Caco-2 (cell line): ENCODE measurements around the gene BCCIP. TPM values are rescaled to one million over a fixed set of nuclear protein-coding genes. Genes with fewer than 3 reads are reported as not detected.

Source experiments
- BruUV-seq: library from RNA; stranded (reverse); fragments of 400-500 nt; replicated peaks from 2 replicates; lab custom pipeline; 2021; lab: Mats Ljungman, UMichigan
- CTCF ChIA-PET: fragments of 300-600 bp; sonication (Branson Sonifier 250); formaldehyde crosslinking; loops from one replicate; lab custom pipeline; 2022; ENCODE audit warnings: antibody characterized with exemption; lab: Charles Lee
- POLR2A ChIA-PET: fragments of 300-600 bp; sonication (Branson Sonifier 250); formaldehyde crosslinking; loops from one replicate; lab custom pipeline; 2022; ENCODE audit warnings: antibody characterized with exemption; lab: Charles Lee
- DNase-seq, 2 experiments: peaks; one replicate each; pipeline versions ENCODE4 v3.0.0 to v3.0.0-alpha.2; 2020 to 2022
- H3K27me3 ChIP-seq: replicated peaks from 2 replicates; pipeline ENCODE4 v1.6.0; 2011; ENCODE audit warnings: low read length; ENCODE audit not compliant: control insufficient read depth, insufficient read depth
- H3K36me3 ChIP-seq: 2 replicates; pipeline ENCODE4 v1.5.1; 2011; ENCODE audit warnings: low read length; ENCODE audit not compliant: control insufficient read depth, insufficient read depth
- H3K4me1 ChIP-seq: fragments of 250-450 bp; sonication (Bioruptor Pico); 2 replicates; pipeline ENCODE4 v1.5.1; 2020; ENCODE audit warnings: mild to moderate bottlenecking
- H3K4me3 ChIP-seq: 2 replicates; pipeline ENCODE4 v1.5.1; 2011; ENCODE audit warnings: low read depth, mild to moderate bottlenecking, control low read depth, low read length
- H3K9me3 ChIP-seq: fragments of 250-450 bp; sonication (Bioruptor Pico); 2 replicates; pipeline ENCODE4 v1.5.1; 2020; ENCODE audit warnings: mild to moderate bottlenecking, moderate library complexity
- H3K27ac Mint-ChIP-seq: one replicate; pipeline ENCODE4 v1.8.0; 2022; ENCODE audit warnings: mixed read lengths; ENCODE audit not compliant: unreplicated experiment
- H3K27me3 Mint-ChIP-seq: one replicate; pipeline ENCODE4 v1.8.0; 2022; ENCODE audit warnings: mixed read lengths; ENCODE audit not compliant: insufficient read depth, unreplicated experiment
- H3K36me3 Mint-ChIP-seq: one replicate; pipeline ENCODE4 v1.8.0; 2022; ENCODE audit warnings: mild to moderate bottlenecking, mixed read lengths; ENCODE audit not compliant: insufficient read depth, unreplicated experiment
- H3K4me1 Mint-ChIP-seq: one replicate; pipeline ENCODE4 v1.8.0; 2022; ENCODE audit warnings: low read depth, mixed read lengths; ENCODE audit not compliant: unreplicated experiment
- H3K4me3 Mint-ChIP-seq: one replicate; pipeline ENCODE4 v1.8.0; 2022; ENCODE audit warnings: mild to moderate bottlenecking, moderate library complexity, mixed read lengths; ENCODE audit not compliant: unreplicated experiment
- H3K9me3 Mint-ChIP-seq: one replicate; pipeline ENCODE4 v1.8.0; 2022; ENCODE audit warnings: mixed read lengths; ENCODE audit not compliant: unreplicated experiment
- intact Hi-C: fragments of 100-400 bp; cut with micrococcal nuclease; formaldehyde crosslinking; loops from one replicate; pipeline ENCODE4 v1.10.0; 2022; ENCODE audit not compliant: unreplicated experiment
- total RNA-seq: library from RNA; stranded (reverse); gene quantifications from 2 replicates; pipeline ENCODE4 v1.2.3, GENCODE V29; 2022
- TF ChIP-seq, protein P1 (sequence below), 2 experiments: fragments of 200-600 bp in 1 of 2; IDR thresholded peaks; 1 replicate in 1 of 2; 2 replicates in 1 of 2; pipeline versions ENCODE4 v1.5.1 to v1.8.0; 2011 to 2022; ENCODE audit warnings: antibody characterized with exemption in 1 of 2, control low read depth in 1 of 2, inconsistent platforms in 1 of 2, low read depth in 1 of 2, low read length in 1 of 2, mild to moderate bottlenecking in 1 of 2, moderate library complexity in 1 of 2; ENCODE audit not compliant: insufficient read depth in 1 of 2, severe bottlenecking in 1 of 2, unreplicated experiment in 1 of 2

Gene BCCIP
- total RNA-seq, 1 experiment from 2014 or later = 91.2 TPM

- H3K4me3 Mint-ChIP-seq = no peak overlapping the region
- H3K4me1 Mint-ChIP-seq = no peaks in the 10 kb centered on the region
- H3K27ac Mint-ChIP-seq = no peak overlapping the region
- no peak overlapping the region for H3K4me3 ChIP-seq
- intact Hi-C loops = no loop called here
- H3K27me3 Mint-ChIP-seq = no peaks in the 10 kb centered on the region
- ChIA-PET POLR2A (no interaction called here), CTCF (no interaction called here)
- no peaks in the 10 kb centered on the region for H3K9me3 ChIP-seq
- H3K27me3 ChIP-seq = no peaks in the 10 kb centered on the region
- H3K4me1 ChIP-seq = no peaks in the 10 kb centered on the region
- no TSS peak for BruUV-seq
- H3K36me3 Mint-ChIP-seq = peaks cover 4% of the 10 kb centered on the region
- no peaks in the 10 kb centered on the region for H3K9me3 Mint-ChIP-seq
- peaks cover 2% of the 10 kb centered on the region for H3K36me3 ChIP-seq
- TF ChIP-seq, protein P1, sequence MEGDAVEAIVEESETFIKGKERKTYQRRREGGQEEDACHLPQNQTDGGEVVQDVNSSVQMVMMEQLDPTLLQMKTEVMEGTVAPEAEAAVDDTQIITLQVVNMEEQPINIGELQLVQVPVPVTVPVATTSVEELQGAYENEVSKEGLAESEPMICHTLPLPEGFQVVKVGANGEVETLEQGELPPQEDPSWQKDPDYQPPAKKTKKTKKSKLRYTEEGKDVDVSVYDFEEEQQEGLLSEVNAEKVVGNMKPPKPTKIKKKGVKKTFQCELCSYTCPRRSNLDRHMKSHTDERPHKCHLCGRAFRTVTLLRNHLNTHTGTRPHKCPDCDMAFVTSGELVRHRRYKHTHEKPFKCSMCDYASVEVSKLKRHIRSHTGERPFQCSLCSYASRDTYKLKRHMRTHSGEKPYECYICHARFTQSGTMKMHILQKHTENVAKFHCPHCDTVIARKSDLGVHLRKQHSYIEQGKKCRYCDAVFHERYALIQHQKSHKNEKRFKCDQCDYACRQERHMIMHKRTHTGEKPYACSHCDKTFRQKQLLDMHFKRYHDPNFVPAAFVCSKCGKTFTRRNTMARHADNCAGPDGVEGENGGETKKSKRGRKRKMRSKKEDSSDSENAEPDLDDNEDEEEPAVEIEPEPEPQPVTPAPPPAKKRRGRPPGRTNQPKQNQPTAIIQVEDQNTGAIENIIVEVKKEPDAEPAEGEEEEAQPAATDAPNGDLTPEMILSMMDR (IDR thresholded peaks at IDR 0.05; ENCODE audit: insufficient read depth in 1 of 2, low read depth in 1 of 2, low read length in 1 of 2, severe bottlenecking in 1 of 2, unreplicated experiment in 1 of 2) = no peak
- no peak for DNase-seq
Measured at GRCh38 chr10:125815764-125816163, 7.6 kb upstream of the BCCIP start.

- H3K27ac Mint-ChIP-seq = no peak overlapping the region
- peaks cover 4% of the 10 kb centered on the region for H3K36me3 Mint-ChIP-seq
- H3K36me3 ChIP-seq = peaks cover 2% of the 10 kb centered on the region
- intact Hi-C loops = no loop called here
- H3K9me3 ChIP-seq = no peaks in the 10 kb centered on the region
- ChIA-PET CTCF (no interaction called here), POLR2A (no interaction called here)
- no peaks in the 10 kb centered on the region for H3K9me3 Mint-ChIP-seq
- DNase-seq = no peak
- TF ChIP-seq, protein P1 (IDR thresholded peaks at IDR 0.05; ENCODE audit: insufficient read depth in 1 of 2, low read depth in 1 of 2, low read length in 1 of 2, severe bottlenecking in 1 of 2, unreplicated experiment in 1 of 2) = no peak
- no peaks in the 10 kb centered on the region for H3K27me3 ChIP-seq
- H3K27me3 Mint-ChIP-seq = no peaks in the 10 kb centered on the region
- no peaks in the 10 kb centered on the region for H3K4me1 Mint-ChIP-seq
- H3K4me3 Mint-ChIP-seq = no peak overlapping the region
- H3K4me1 ChIP-seq = no peaks in the 10 kb centered on the region
- H3K4me3 ChIP-seq = no peak overlapping the region
- BruUV-seq = no TSS peak
Measured at GRCh38 chr10:125816548-125816947, 6.8 kb upstream of the BCCIP start.

GRCh38 chr10:125817337-125817946 lies 5.9 kb upstream of the BCCIP start:
- Histone ChIP-seq H3K36me3 (peaks cover 2% of the 10 kb centered on the region), H3K27me3 (no peaks in the 10 kb centered on the region), H3K9me3 (no peaks in the 10 kb centered on the region), H3K4me1 (no peaks in the 10 kb centered on the region), H3K4me3 (no peak overlapping the region)
- H3K27me3 Mint-ChIP-seq = no peaks in the 10 kb centered on the region
- intact Hi-C loops = no loop called here
- ChIA-PET CTCF (no interaction called here), POLR2A (interaction anchor here (0.6 kb wide), 1 partner anchor 65 kb away, joined by 7 read pairs; no protein-coding TSS in a partner anchor)
- no peaks in the 10 kb centered on the region for H3K4me1 Mint-ChIP-seq
- BruUV-seq = no TSS peak
- no peak overlapping the region for H3K27ac Mint-ChIP-seq
- TF ChIP-seq, protein P1 (IDR thresholded peaks at IDR 0.05; ENCODE audit: insufficient read depth in 1 of 2, low read depth in 1 of 2, low read length in 1 of 2, severe bottlenecking in 1 of 2, unreplicated experiment in 1 of 2) = no peak
- no peak for DNase-seq
- no peaks in the 10 kb centered on the region for H3K9me3 Mint-ChIP-seq
- H3K36me3 Mint-ChIP-seq = peaks cover 4% of the 10 kb centered on the region
- H3K4me3 Mint-ChIP-seq = no peak overlapping the region
